Gastroesophageal sphincter (tissue), 4 donors: ENCODE results near the gene PTK7. TPM values are rescaled to one million over a fixed set of nuclear protein-coding genes. Genes with fewer than 3 reads are reported as not detected.

Experiments used
- ATAC-seq: fragments of 150-250 bp; one replicate; pipeline ENCODE4 v1.9.1; 2016; ENCODE audit warnings: mild to moderate bottlenecking, moderate library complexity
- H3K27ac ChIP-seq, 4 donors: fragments of 200-600 bp; sonication (generic) in 3 of 4; 1 replicate in 3 of 4; 2 replicates in 1 of 4; pipeline ENCODE4 v1.5.1; 2016 to 2019
- H3K27me3 ChIP-seq: fragments of 200-600 bp; sonication (generic); one replicate; pipeline ENCODE4 v1.5.1; 2019
- H3K36me3 ChIP-seq, 2 donors: fragments of 200-600 bp; sonication (generic); one replicate each; pipeline ENCODE4 v1.5.1; 2019; ENCODE audit warnings: control low read depth in 1 of 2
- H3K4me1 ChIP-seq, 3 donors: fragments of 200-600 bp; sonication (generic); 1 replicate in 2 of 3; 2 replicates in 1 of 3; pipeline ENCODE4 v1.5.1; 2016 to 2019; ENCODE audit warnings: control low read depth in 2 of 3
- H3K4me3 ChIP-seq, 2 donors: fragments of 200-600 bp; sonication (generic); one replicate each; pipeline ENCODE4 v1.5.1; 2019; ENCODE audit warnings: mild to moderate bottlenecking in 1 of 2, moderate library complexity in 1 of 2
- H3K9me3 ChIP-seq, 3 donors: fragments of 200-600 bp; sonication (generic); one replicate each; pipeline ENCODE4 v1.5.1; 2017 to 2019; ENCODE audit warnings: control low read depth in 2 of 3
- EP300 ChIP-seq: sonication (generic); formaldehyde crosslinking; IDR thresholded peaks from one replicate; pipeline ENCODE4 v1.6.1; 2017; ENCODE audit warnings: antibody characterized with exemption, mild to moderate bottlenecking
- POLR2A ChIP-seq, 2 donors: fragments of 450-650 bp; IDR thresholded peaks; one replicate each; pipeline ENCODE4 v1.6.1; 2017; ENCODE audit warnings: antibody characterized with exemption in 2 of 2, mild to moderate bottlenecking in 2 of 2, moderate library complexity in 1 of 2
- POLR2AphosphoS5 ChIP-seq: sonication (generic); formaldehyde crosslinking; IDR thresholded peaks from one replicate; pipeline ENCODE4 v1.6.1; 2017; ENCODE audit warnings: antibody characterized with exemption
- WGBS, 2 donors: methylation state at CpG; one replicate each; pipeline ENCODE4 v1.1.5; 2018; ENCODE audit warnings: low coverage in 1 of 2; 5-methylcytosine and 5-hydroxymethylcytosine counted together
- total RNA-seq, 4 donors: library from RNA; depleted of rRNA; stranded (reverse); fragments of >200 nt; gene quantifications; one replicate each; pipeline ENCODE4 v1.1.0, GENCODE V29; 2016
- TF ChIP-seq, protein P1 (sequence below), 4 experiments: fragments of 200-600 bp in 2 of 4; fragments of 450-650 bp in 2 of 4; sonication (generic) in 1 of 4; IDR thresholded peaks; one replicate each; pipeline ENCODE4 v1.5.1; 2017 to 2019; ENCODE audit warnings: antibody characterized with exemption in 4 of 4, mild to moderate bottlenecking in 2 of 4, moderate library complexity in 2 of 4

Gene PTK7
- total RNA-seq, 4 donors from 2014 or later: 2.0 to 11.6 (median 7.7) TPM

- 44 to 59% methylated on average over 2 of the region's 8 CpGs for WGBS, 2 donors
- no peak overlapping the region for H3K27ac ChIP-seq
- no peaks in the 10 kb centered on the region for H3K36me3 ChIP-seq
- H3K4me3 ChIP-seq: no peak overlapping the region
- no peak for ATAC-seq
- H3K27me3 ChIP-seq: peaks cover 8% of the 10 kb centered on the region
- no peak for TF ChIP-seq POLR2A (IDR thresholded peaks at IDR 0.05)
- no peak for TF ChIP-seq EP300
- TF ChIP-seq, protein P1, sequence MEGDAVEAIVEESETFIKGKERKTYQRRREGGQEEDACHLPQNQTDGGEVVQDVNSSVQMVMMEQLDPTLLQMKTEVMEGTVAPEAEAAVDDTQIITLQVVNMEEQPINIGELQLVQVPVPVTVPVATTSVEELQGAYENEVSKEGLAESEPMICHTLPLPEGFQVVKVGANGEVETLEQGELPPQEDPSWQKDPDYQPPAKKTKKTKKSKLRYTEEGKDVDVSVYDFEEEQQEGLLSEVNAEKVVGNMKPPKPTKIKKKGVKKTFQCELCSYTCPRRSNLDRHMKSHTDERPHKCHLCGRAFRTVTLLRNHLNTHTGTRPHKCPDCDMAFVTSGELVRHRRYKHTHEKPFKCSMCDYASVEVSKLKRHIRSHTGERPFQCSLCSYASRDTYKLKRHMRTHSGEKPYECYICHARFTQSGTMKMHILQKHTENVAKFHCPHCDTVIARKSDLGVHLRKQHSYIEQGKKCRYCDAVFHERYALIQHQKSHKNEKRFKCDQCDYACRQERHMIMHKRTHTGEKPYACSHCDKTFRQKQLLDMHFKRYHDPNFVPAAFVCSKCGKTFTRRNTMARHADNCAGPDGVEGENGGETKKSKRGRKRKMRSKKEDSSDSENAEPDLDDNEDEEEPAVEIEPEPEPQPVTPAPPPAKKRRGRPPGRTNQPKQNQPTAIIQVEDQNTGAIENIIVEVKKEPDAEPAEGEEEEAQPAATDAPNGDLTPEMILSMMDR (IDR thresholded peaks at IDR 0.05): no peak
- TF ChIP-seq POLR2AphosphoS5: no peak
- H3K9me3 ChIP-seq: no peaks in the 10 kb centered on the region
- H3K4me1 ChIP-seq: peaks cover 0 to 22% (median 0%) of the 10 kb centered on the region in 3 donors
Observed at GRCh38 chr6:43096451-43097097, 20.5 kb downstream of the PTK7 start.

DNA sequence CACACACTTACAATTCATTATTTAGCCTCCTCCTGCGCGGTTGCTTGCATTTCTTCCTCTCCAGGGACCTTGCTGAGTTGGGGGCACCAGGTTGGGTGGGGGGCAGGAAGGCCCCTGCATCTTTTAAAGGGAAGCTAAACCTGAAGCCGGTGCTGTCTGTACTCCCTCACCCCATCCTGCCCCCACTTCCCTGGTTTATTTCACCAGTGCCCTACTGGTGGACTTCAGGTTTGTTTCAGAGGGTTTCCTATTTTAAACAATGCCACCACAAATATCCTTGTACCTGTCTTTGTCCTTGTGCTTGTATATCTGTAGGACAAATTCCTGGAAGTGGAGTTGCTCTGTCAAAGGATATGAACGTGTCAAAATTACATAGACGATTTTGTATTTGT lies 21.0 kb downstream of the PTK7 start:
- Histone ChIP-seq H3K4me3 (no peak overlapping the region), H3K27ac (no peak overlapping the region), H3K9me3 (no peaks in the 10 kb centered on the region), H3K4me1 (peaks cover 0 to 22% (median 0%) of the 10 kb centered on the region in 3 donors), H3K27me3 (peaks cover 8% of the 10 kb centered on the region), H3K36me3 (no peaks in the 10 kb centered on the region)
- TF ChIP-seq POLR2A (IDR thresholded peaks at IDR 0.05) (no peak), EP300 (no peak), POLR2AphosphoS5 (no peak)
- TF ChIP-seq, protein P1 (IDR thresholded peaks at IDR 0.05): no peak
- ATAC-seq: no peak
- 26 to 49% methylated on average over 4 to 5 of the region's 5 CpGs for WGBS, 2 donors

DNA sequence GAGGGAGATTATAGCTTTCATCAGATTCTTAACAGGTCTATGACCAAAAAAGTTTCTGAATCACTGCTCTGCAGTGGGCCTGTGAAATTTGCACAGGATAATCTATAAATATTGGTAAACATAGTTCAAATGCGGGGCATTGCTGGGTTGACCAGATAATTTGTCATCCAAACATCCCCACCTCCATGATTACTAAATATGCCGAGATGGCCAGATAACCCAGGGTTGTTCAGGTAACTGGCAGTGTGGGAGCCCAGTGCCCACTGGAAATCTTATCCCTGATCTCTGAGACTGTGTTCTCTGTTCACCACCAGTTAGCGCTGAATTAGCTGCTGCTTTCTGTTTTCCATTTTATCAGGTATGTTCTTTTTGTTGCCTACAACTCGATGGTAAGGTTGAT lies 21.4 kb downstream of the PTK7 start:
- Histone ChIP-seq H3K27ac (no peak overlapping the region), H3K27me3 (peaks cover 8% of the 10 kb centered on the region), H3K9me3 (no peaks in the 10 kb centered on the region), H3K4me3 (no peak overlapping the region), H3K4me1 (peaks cover 0 to 22% (median 0%) of the 10 kb centered on the region in 3 donors), H3K36me3 (no peaks in the 10 kb centered on the region)
- TF ChIP-seq POLR2AphosphoS5 (no peak), EP300 (no peak), POLR2A (IDR thresholded peaks at IDR 0.05) (no peak)
- WGBS, 2 donors: 83 to 100% methylated on average over 1 to 2 of the region's 4 CpGs
- no peak for ATAC-seq

DNA sequence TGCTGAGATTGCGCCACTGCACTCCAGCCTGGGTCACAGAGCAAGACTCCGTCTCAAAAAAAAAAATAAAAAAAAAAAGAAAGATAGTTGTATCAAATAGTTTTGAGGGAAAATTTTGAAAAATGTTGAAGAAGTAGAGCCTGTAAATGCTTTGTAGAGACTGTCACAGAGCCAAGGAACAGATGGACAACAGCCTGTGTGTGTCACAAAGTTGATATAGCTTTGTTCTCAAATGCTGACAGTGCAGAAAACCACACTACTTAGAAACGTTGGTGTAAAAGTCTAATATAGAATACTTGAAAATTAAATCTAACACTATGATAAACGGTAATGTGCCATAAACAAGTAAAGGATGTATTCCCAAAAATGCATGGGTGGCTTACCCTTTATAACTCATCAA lies 25.4 kb downstream of the PTK7 start:
- H3K9me3 ChIP-seq: no peaks in the 10 kb centered on the region
- H3K36me3 ChIP-seq: no peaks in the 10 kb centered on the region
- peaks cover 8% of the 10 kb centered on the region for H3K27me3 ChIP-seq
- peaks cover 0 to 4% (median 0%) of the 10 kb centered on the region in 3 donors for H3K4me1 ChIP-seq
- no peak overlapping the region for H3K27ac ChIP-seq
- WGBS, 2 donors: 30 to 54% methylated on average over 2 to 4 of the region's 4 CpGs
- H3K4me3 ChIP-seq: no peak overlapping the region
- no peak for TF ChIP-seq EP300
- TF ChIP-seq POLR2A (IDR thresholded peaks at IDR 0.05): no peak
- TF ChIP-seq, protein P1 (IDR thresholded peaks at IDR 0.05): no peak
- TF ChIP-seq POLR2AphosphoS5: no peak
- no peak for ATAC-seq

- H3K4me3 ChIP-seq: no peak overlapping the region
- H3K27ac ChIP-seq: no peak overlapping the region
- no peaks in the 10 kb centered on the region for H3K9me3 ChIP-seq
- H3K36me3 ChIP-seq: no peaks in the 10 kb centered on the region
- WGBS, 2 donors: 65 to 100% methylated on average over 1 to 2 of the region's 2 CpGs
- H3K4me1 ChIP-seq: no peaks in the 10 kb centered on the region
- TF ChIP-seq POLR2A (IDR thresholded peaks at IDR 0.05) (no peak), POLR2AphosphoS5 (no peak), EP300 (no peak)
- TF ChIP-seq, protein P1 (IDR thresholded peaks at IDR 0.05): no peak
- H3K27me3 ChIP-seq: peaks cover 2% of the 10 kb centered on the region
- no peak for ATAC-seq
Observed at GRCh38 chr6:43103253-43103876, 27.3 kb downstream of the PTK7 start.
